ENCODE measurements around the gene TNFRSF1A. TPM values are rescaled to one million over a fixed set of nuclear protein-coding genes. Genes with fewer than 3 reads are reported as not detected.

TNFRSF1A gene
- total RNA-seq, 1 donor from 2014 or later = 79.1 TPM

DNA sequence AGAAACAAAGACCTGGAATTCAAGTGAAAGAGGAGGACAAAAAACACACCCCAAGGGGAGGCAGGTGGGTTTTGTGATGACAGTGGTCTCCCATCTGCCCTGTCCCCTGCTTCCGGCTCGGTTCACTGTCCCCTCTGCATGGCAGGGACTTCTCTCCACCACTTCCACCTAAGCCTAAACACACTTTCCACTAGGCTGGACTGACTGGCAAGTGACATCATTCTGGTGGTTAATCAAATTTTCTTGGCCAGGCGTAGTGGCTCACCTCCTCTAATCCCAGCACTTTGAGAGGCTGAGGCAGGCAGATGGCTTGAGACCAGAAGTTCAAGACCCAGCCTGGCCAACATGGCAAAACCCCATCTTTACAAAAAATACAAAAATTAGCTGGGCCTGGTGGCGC, 19.5 kb downstream of the TNFRSF1A start:
- H3K27ac Mint-ChIP-seq = peak overlapping the region; percentile 91
- TF ChIP-seq, protein P1, sequence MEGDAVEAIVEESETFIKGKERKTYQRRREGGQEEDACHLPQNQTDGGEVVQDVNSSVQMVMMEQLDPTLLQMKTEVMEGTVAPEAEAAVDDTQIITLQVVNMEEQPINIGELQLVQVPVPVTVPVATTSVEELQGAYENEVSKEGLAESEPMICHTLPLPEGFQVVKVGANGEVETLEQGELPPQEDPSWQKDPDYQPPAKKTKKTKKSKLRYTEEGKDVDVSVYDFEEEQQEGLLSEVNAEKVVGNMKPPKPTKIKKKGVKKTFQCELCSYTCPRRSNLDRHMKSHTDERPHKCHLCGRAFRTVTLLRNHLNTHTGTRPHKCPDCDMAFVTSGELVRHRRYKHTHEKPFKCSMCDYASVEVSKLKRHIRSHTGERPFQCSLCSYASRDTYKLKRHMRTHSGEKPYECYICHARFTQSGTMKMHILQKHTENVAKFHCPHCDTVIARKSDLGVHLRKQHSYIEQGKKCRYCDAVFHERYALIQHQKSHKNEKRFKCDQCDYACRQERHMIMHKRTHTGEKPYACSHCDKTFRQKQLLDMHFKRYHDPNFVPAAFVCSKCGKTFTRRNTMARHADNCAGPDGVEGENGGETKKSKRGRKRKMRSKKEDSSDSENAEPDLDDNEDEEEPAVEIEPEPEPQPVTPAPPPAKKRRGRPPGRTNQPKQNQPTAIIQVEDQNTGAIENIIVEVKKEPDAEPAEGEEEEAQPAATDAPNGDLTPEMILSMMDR (conservative IDR thresholded peaks at IDR 0.05) = no peak
- no peak overlapping the region for H3K4me3 Mint-ChIP-seq
- H3K27me3 Mint-ChIP-seq = no peaks in the 10 kb centered on the region
- H3K4me1 Mint-ChIP-seq (ENCODE audit: unreplicated experiment) = peaks cover 37% of the 10 kb centered on the region
- no peaks in the 10 kb centered on the region for H3K9me3 Mint-ChIP-seq
- H3K36me3 Mint-ChIP-seq = peaks cover 35% of the 10 kb centered on the region
- DNase-seq (ENCODE audit: extremely low spot score, unreplicated experiment) = no peak

GRCh38 chr12:6321905-6322304, 20.0 kb downstream of the TNFRSF1A start:
- peaks cover 35% of the 10 kb centered on the region for H3K4me1 Mint-ChIP-seq (ENCODE audit: unreplicated experiment)
- peaks cover 33% of the 10 kb centered on the region for H3K36me3 Mint-ChIP-seq
- H3K27me3 Mint-ChIP-seq = no peaks in the 10 kb centered on the region
- H3K4me3 Mint-ChIP-seq = no peak overlapping the region
- H3K27ac Mint-ChIP-seq = peak overlapping the region; percentile 91
- TF ChIP-seq, protein P1 (conservative IDR thresholded peaks at IDR 0.05) = no peak
- H3K9me3 Mint-ChIP-seq = no peaks in the 10 kb centered on the region
- DNase-seq (ENCODE audit: extremely low spot score, unreplicated experiment) = no peak

DNA sequence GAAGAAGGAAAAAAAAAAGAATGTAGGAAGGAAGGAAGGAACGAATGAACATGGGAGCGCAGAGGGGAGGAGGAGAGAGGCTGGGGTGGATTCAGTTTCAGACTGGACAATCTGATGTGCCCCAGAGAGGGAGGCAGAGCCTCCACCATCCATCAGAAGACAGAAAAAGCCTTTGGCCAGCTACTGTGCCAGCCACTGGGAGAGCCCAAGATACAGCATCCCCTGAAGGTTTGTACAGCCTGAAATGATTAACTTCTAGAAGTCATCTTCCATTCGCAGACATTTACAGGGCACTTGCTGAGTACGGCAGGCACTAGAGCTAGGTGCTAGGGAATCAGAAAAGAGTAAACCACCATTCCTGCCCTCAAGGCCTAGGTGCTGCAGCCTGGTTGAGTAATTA, 22.4 kb downstream of the TNFRSF1A start:
- Mint-ChIP-seq H3K9me3 (no peaks in the 10 kb centered on the region), H3K36me3 (peaks cover 23% of the 10 kb centered on the region)
- no peak for DNase-seq (ENCODE audit: extremely low spot score, unreplicated experiment)

DNA sequence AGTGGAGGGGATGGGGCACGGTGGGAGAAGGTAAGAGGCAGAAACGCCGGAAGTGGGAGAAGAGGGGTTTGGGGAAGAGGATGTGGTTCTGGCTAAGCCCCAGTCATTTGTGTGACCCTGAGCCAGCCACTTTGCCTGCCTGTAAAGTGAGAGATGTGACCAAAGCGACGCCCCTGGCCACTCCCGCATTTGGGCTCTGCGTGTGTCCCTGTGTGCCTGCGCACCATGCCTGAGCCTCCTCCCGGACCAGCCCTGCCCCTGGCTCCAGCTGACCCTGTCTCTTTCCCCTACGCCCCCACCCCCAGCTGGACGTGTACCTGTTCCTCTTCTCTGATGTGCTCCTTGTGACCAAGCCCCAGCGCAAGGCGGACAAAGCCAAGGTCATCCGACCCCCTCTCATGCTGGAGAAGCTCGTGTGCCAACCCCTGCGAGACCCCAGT, 23.4 kb downstream of the TNFRSF1A start:
- peaks cover 19% of the 10 kb centered on the region for H3K36me3 Mint-ChIP-seq
- peaks cover 13% of the 10 kb centered on the region for H3K4me1 Mint-ChIP-seq (ENCODE audit: unreplicated experiment)
- no peak for DNase-seq (ENCODE audit: extremely low spot score, unreplicated experiment)
- H3K4me3 Mint-ChIP-seq = no peak overlapping the region
- TF ChIP-seq, protein P1 (conservative IDR thresholded peaks at IDR 0.05) = no peak
- H3K27me3 Mint-ChIP-seq = no peaks in the 10 kb centered on the region
- H3K27ac Mint-ChIP-seq = no peak overlapping the region
- H3K9me3 Mint-ChIP-seq = no peaks in the 10 kb centered on the region

More for the DNA sequence above, 22.4 kb downstream of the TNFRSF1A start:
- Mint-ChIP-seq H3K4me3 (no peak overlapping the region), H3K4me1 (ENCODE audit: unreplicated experiment) (peaks cover 20% of the 10 kb centered on the region), H3K27ac (peak overlapping the region; percentile 14), H3K27me3 (no peaks in the 10 kb centered on the region)
- TF ChIP-seq, protein P1 (conservative IDR thresholded peaks at IDR 0.05) = no peak

- DNase-seq (ENCODE audit: extremely low spot score, unreplicated experiment) = no peak
- TF ChIP-seq, protein P1 (conservative IDR thresholded peaks at IDR 0.05) = no peak
- H3K4me3 Mint-ChIP-seq = no peak overlapping the region
- peak overlapping the region; percentile 58 for H3K27ac Mint-ChIP-seq
- H3K36me3 Mint-ChIP-seq = peaks cover 16% of the 10 kb centered on the region
- H3K9me3 Mint-ChIP-seq = no peaks in the 10 kb centered on the region
- no peaks in the 10 kb centered on the region for H3K27me3 Mint-ChIP-seq
- H3K4me1 Mint-ChIP-seq (ENCODE audit: unreplicated experiment) = peaks cover 9% of the 10 kb centered on the region
Observed at GRCh38 chr12:6317693-6318439, 24.0 kb downstream of the TNFRSF1A start.
